Left ventricle myocardium inferior (tissue), 1 donor: ENCODE measurements around the gene PTBP1. TPM values are rescaled to one million over a fixed set of nuclear protein-coding genes. Genes with fewer than 3 reads are reported as not detected.

Experiments used
- DNase-seq: peaks from one replicate; pipeline ENCODE4 v3.0.0-alpha.2; 2020
- H3K27ac ChIP-seq: fragments of 200-600 bp; replicated peaks from 2 replicates; pipeline ENCODE4 v1.8.0; 2021
- H3K27me3 ChIP-seq: fragments of 200-600 bp; 2 replicates; pipeline ENCODE4 v1.8.0; 2021; ENCODE audit warnings: low read depth
- H3K36me3 ChIP-seq: fragments of 200-600 bp; 2 replicates; pipeline ENCODE4 v1.8.0; 2021
- H3K4me1 ChIP-seq: fragments of 200-600 bp; 2 replicates; pipeline ENCODE4 v1.8.0; 2021
- H3K4me3 ChIP-seq: fragments of 200-600 bp; 2 replicates; pipeline ENCODE4 v1.8.0; 2021; ENCODE audit warnings: mild to moderate bottlenecking, moderate library complexity
- H3K9me3 ChIP-seq: fragments of 200-600 bp; replicated peaks from 2 replicates; pipeline ENCODE4 v1.8.0; 2021
- CTCF ChIP-seq: fragments of 200-600 bp; IDR thresholded peaks from 2 replicates; pipeline ENCODE4 v1.8.0; 2021; ENCODE audit warnings: antibody characterized with exemption, mild to moderate bottlenecking, borderline replicate concordance
- intact Hi-C: fragments of 100-400 bp; cut with micrococcal nuclease; formaldehyde crosslinking; loops from one replicate; pipeline ENCODE4 v1.11.0; 2022
- total RNA-seq: library from RNA; stranded (reverse); fragmentation: NEBNext Ultra II Directional; extraction: Animal tissue kit (Norgen Biotek cat#: 25700); gene quantifications from one replicate; pipeline ENCODE4 v1.2.1, GENCODE V29; 2021
- donor health status: DM: no; HTN: yes; CAD: no; lungs with severe emphysema.

The PTBP1 gene
- total RNA-seq, 1 donor from 2014 or later: 55.6 TPM

DNA sequence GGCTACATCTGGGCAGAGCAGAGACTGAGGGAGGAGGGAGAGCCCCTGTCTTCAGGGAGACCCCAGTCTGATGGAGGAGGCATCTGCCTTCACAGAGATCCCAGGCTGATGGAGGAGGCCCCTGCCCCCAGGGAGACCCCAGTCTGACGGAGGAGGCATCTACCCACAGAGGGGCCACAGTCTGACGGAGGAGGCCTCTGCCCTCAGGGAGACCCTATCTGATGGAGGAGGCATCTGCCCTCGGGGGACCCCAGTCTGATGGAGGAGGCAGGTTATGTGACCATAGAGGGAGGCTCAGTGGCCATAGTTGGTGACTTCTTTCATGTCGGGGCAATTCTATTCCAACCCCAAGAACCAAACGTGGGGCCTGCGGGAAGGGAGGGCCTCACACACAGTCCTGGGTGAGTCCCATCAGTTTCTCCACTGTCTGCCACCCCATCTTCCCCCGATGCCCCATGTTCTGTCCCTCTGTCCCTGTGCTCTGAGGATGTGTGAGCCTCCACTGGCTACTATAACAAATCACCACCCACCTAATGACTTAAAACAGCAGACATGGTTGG, 32.0 kb upstream of the PTBP1 start:
- no peak for DNase-seq
- intact Hi-C loops: loop anchor here (10.0 kb wide), 1 partner anchor 160 kb away; the partner anchor contains the start of gene ARID3A
- H3K27me3 ChIP-seq: peaks cover 38% of the 10 kb centered on the region
- H3K4me3 ChIP-seq: no peak overlapping the region
- no peak overlapping the region for H3K27ac ChIP-seq
- peaks cover under 1% of the 10 kb centered on the region for H3K4me1 ChIP-seq
- H3K9me3 ChIP-seq: peaks cover 3% of the 10 kb centered on the region
- H3K36me3 ChIP-seq: no peaks in the 10 kb centered on the region
- TF ChIP-seq CTCF: no peak

DNA sequence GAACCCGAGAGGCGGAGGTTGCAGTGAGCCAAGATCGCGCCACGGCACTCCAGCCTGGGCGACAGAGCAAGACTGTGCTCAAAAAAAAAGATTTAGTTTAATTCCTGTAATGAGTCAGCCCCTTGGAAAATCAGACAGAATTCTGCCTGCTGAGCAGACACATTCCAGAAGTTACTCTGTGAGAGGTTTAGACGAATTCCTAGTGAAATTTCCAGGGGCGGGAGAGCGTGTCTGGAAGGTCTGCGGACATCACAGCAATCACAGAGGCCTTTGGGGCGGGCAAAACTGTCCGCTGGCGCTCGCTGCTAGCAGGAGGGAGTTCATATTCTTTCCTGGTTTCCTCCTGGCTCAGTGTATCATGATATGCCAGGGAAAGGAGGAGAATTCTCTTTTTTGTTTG, 28.8 kb upstream of the PTBP1 start:
- intact Hi-C loops: loop anchor here (10.0 kb wide), 1 partner anchor 156 kb away; the partner anchor contains the start of gene ARID3A
- no peaks in the 10 kb centered on the region for H3K9me3 ChIP-seq
- peaks cover 37% of the 10 kb centered on the region for H3K27me3 ChIP-seq
- no peak overlapping the region for H3K4me3 ChIP-seq
- no peaks in the 10 kb centered on the region for H3K36me3 ChIP-seq
- DNase-seq: no peak
- H3K4me1 ChIP-seq: peaks cover 10% of the 10 kb centered on the region
- TF ChIP-seq CTCF: no peak
- H3K27ac ChIP-seq: no peak overlapping the region

GRCh38 chr19:769616-770015, 27.6 kb upstream of the PTBP1 start:
- no peaks in the 10 kb centered on the region for H3K36me3 ChIP-seq
- H3K27ac ChIP-seq: no peak overlapping the region
- H3K27me3 ChIP-seq: peaks cover 32% of the 10 kb centered on the region
- no peaks in the 10 kb centered on the region for H3K9me3 ChIP-seq
- no peak for TF ChIP-seq CTCF
- no peak for DNase-seq
- peaks cover 10% of the 10 kb centered on the region for H3K4me1 ChIP-seq
- intact Hi-C loops: loop anchor here (10.0 kb wide), 1 partner anchor 155 kb away; the partner anchor contains the start of gene ARID3A
- no peak overlapping the region for H3K4me3 ChIP-seq

DNA sequence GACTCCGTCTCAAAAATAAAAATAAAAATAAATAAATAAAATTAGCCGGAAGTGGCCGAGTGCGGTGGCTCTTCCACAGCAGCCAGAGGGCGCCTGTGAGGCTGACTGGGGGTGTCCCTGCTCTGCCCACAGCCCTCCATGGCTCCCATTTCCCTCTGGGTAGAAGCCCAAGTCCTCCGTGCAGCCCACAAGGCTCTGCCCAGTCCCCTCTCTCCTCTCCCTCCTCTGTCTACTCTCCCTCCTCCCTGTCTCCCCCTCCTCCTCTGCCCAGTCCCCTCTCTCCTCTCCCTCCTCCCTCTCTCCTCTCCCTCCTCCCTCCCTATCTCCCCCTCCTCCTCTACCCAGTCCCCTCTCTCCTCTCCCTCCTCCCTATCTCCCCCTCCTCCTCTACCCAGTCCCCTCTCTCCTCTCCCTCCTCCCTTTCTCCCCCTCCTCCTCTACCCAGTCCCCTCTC, 25.9 kb upstream of the PTBP1 start:
- Histone ChIP-seq H3K27me3 (peaks cover 18% of the 10 kb centered on the region), H3K27ac (no peak overlapping the region), H3K4me1 (peaks cover 10% of the 10 kb centered on the region), H3K36me3 (no peaks in the 10 kb centered on the region), H3K4me3 (no peak overlapping the region), H3K9me3 (no peaks in the 10 kb centered on the region)
- peak; percentile 69 for TF ChIP-seq CTCF
- DNase-seq: no peak
- intact Hi-C loops: no loop called here

GRCh38 chr19:772063-772462, 25.2 kb upstream of the PTBP1 start:
- Histone ChIP-seq H3K36me3 (no peaks in the 10 kb centered on the region), H3K27ac (no peak overlapping the region), H3K9me3 (no peaks in the 10 kb centered on the region), H3K4me3 (no peak overlapping the region), H3K4me1 (peaks cover 10% of the 10 kb centered on the region), H3K27me3 (peaks cover 11% of the 10 kb centered on the region)
- TF ChIP-seq CTCF: no peak
- intact Hi-C loops: no loop called here
- DNase-seq: no peak
